Panc1 (cell line): Measurements from ENCODE around the gene POU3F1. TPM values are rescaled to one million over a fixed set of nuclear protein-coding genes. Genes with fewer than 3 reads are reported as not detected.

ENCODE experiments used
- ATAC-seq: fragments of 200-7000 bp; cut with Tn5 transposase; 2 replicates; pipeline ENCODE4 v1.9.1; 2020; ENCODE audit warnings: mild to moderate bottlenecking, moderate library complexity
- BruUV-seq: library from RNA; stranded (reverse); fragments of 400-500 nt; replicated peaks from 2 replicates; lab custom pipeline; 2021; lab: Mats Ljungman, UMichigan
- CTCF ChIA-PET: fragments of 300-600 bp; sonication (Branson Sonifier 250); formaldehyde crosslinking; loops from one replicate; lab custom pipeline; 2022; ENCODE audit warnings: antibody characterized with exemption; lab: Charles Lee
- POLR2A ChIA-PET: fragments of 300-600 bp; sonication (Branson Sonifier 250); formaldehyde crosslinking; loops from one replicate; lab custom pipeline; 2022; ENCODE audit warnings: antibody characterized with exemption; lab: Charles Lee
- DNase-seq: peaks from one replicate; pipeline ENCODE4 v3.0.0-alpha.2; 2010; ENCODE audit warnings: low read depth, low spot score
- H3K27ac ChIP-seq: 2 replicates; pipeline ENCODE4 v1.5.1; 2011; ENCODE audit warnings: mild to moderate bottlenecking, low read length, inconsistent platforms
- H3K27me3 ChIP-seq: fragments of 200-500 bp; sonication (Bioruptor generic); 2 replicates; pipeline ENCODE4 v1.6.0; 2014; ENCODE audit warnings: low read length, inconsistent platforms; ENCODE audit not compliant: control insufficient read depth, insufficient read depth
- H3K36me3 ChIP-seq: fragments of 200-500 bp; sonication (Bioruptor generic); 2 replicates; pipeline ENCODE4 v1.5.1; 2014; ENCODE audit warnings: inconsistent platforms, mild to moderate bottlenecking, low read length, moderate library complexity; ENCODE audit not compliant: control insufficient read depth, insufficient read depth
- H3K4me1 ChIP-seq: 2 replicates; pipeline ENCODE4 v1.5.1; 2011; ENCODE audit warnings: inconsistent platforms, mild to moderate bottlenecking, low read length, moderate library complexity; ENCODE audit not compliant: control insufficient read depth, insufficient read depth
- H3K4me3 ChIP-seq, 2 experiments: 2 replicates each; pipeline ENCODE4 v1.5.1; 2011 to 2012; ENCODE audit warnings: low read depth in 2 of 2, low read length in 2 of 2, mild to moderate bottlenecking in 2 of 2, inconsistent platforms in 1 of 2, moderate library complexity in 1 of 2
- H3K9me3 ChIP-seq: fragments of 200-500 bp; sonication (Bioruptor generic); 2 replicates; pipeline ENCODE4 v1.5.1; 2014; ENCODE audit warnings: low read depth, mild to moderate bottlenecking, inconsistent platforms, low read length, moderate library complexity; ENCODE audit not compliant: control insufficient read depth, insufficient read depth
- CTCF ChIP-seq: fragments of 450-650 bp; IDR thresholded peaks from 2 replicates; pipeline ENCODE4 v1.5.1; 2017; ENCODE audit warnings: mild to moderate bottlenecking
- POLR2AphosphoS5 ChIP-seq: IDR thresholded peaks from 2 replicates; pipeline ENCODE4 v1.6.1; 2012; ENCODE audit warnings: mild to moderate bottlenecking, low read depth, low read length, moderate library complexity
- SIN3A ChIP-seq: IDR thresholded peaks from 2 replicates; pipeline ENCODE4 v1.6.1; 2012; ENCODE audit warnings: low read depth, mild to moderate bottlenecking, low read length, moderate library complexity, borderline replicate concordance; ENCODE audit not compliant: insufficient read depth
- TCF7L2 ChIP-seq: IDR thresholded peaks from 2 replicates; pipeline ENCODE4 v1.6.1; 2011; ENCODE audit warnings: mild to moderate bottlenecking, low read depth, low read length, inconsistent platforms
- in situ Hi-C: cut with HindIII; loops from 2 replicates; pipeline ENCODE4 v1.10.0; 2016; ENCODE audit warnings: low sequenced_read_pairs, low pct_unique_long_range_greater_than_20kb
- intact Hi-C: fragments of 100-400 bp; cut with micrococcal nuclease; formaldehyde crosslinking; loops from one replicate; pipeline ENCODE4 v1.10.0; 2022; ENCODE audit not compliant: unreplicated experiment
- total RNA-seq: library from RNA; stranded (reverse); gene quantifications from one replicate; pipeline ENCODE4 v1.2.1, GENCODE V29; 2021; ENCODE audit not compliant: unreplicated experiment
- TF ChIP-seq, protein P1 (sequence below), 2 experiments: IDR thresholded peaks; 2 replicates each; pipeline ENCODE4 v1.6.1; 2011 to 2012; ENCODE audit warnings: low read depth in 2 of 2, control low read depth in 1 of 2, low read length in 1 of 2, mild to moderate bottlenecking in 1 of 2, moderate library complexity in 1 of 2; ENCODE audit not compliant: insufficient read depth in 1 of 2

POU3F1 gene
- total RNA-seq, 1 experiment from 2014 or later: 0.08 TPM

GRCh38 chr1:38063616-38064015 is 17.0 kb upstream of the POU3F1 start:
- BruUV-seq: no TSS peak
- ATAC-seq: no peak
- no peaks in the 10 kb centered on the region for H3K9me3 ChIP-seq
- H3K4me3 ChIP-seq: no peak overlapping the region
- in situ Hi-C loops (no loop called here), intact Hi-C loops (no loop called here)
- no peak for DNase-seq
- no peaks in the 10 kb centered on the region for H3K36me3 ChIP-seq
- no peaks in the 10 kb centered on the region for H3K4me1 ChIP-seq
- ChIA-PET POLR2A (interaction anchor here (1.3 kb wide), 1 partner anchor 17 kb away, joined by 4 read pairs; the partner anchor contains the start of gene POU3F1), CTCF (interaction anchor here (0.5 to 1.8 kb wide), 2 partner anchors 8 to 46 kb away, joined by 4 to 5 read pairs; no protein-coding TSS in a partner anchor)
- no peak for TF ChIP-seq CTCF
- no peak for TF ChIP-seq TCF7L2
- no peak for TF ChIP-seq SIN3A
- TF ChIP-seq, protein P1, sequence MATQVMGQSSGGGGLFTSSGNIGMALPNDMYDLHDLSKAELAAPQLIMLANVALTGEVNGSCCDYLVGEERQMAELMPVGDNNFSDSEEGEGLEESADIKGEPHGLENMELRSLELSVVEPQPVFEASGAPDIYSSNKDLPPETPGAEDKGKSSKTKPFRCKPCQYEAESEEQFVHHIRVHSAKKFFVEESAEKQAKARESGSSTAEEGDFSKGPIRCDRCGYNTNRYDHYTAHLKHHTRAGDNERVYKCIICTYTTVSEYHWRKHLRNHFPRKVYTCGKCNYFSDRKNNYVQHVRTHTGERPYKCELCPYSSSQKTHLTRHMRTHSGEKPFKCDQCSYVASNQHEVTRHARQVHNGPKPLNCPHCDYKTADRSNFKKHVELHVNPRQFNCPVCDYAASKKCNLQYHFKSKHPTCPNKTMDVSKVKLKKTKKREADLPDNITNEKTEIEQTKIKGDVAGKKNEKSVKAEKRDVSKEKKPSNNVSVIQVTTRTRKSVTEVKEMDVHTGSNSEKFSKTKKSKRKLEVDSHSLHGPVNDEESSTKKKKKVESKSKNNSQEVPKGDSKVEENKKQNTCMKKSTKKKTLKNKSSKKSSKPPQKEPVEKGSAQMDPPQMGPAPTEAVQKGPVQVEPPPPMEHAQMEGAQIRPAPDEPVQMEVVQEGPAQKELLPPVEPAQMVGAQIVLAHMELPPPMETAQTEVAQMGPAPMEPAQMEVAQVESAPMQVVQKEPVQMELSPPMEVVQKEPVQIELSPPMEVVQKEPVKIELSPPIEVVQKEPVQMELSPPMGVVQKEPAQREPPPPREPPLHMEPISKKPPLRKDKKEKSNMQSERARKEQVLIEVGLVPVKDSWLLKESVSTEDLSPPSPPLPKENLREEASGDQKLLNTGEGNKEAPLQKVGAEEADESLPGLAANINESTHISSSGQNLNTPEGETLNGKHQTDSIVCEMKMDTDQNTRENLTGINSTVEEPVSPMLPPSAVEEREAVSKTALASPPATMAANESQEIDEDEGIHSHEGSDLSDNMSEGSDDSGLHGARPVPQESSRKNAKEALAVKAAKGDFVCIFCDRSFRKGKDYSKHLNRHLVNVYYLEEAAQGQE (IDR thresholded peaks at IDR 0.05; ENCODE audit: insufficient read depth in 1 of 2, low read depth in 2 of 2, low read length in 1 of 2): no peak
- TF ChIP-seq POLR2AphosphoS5: no peak
- H3K27ac ChIP-seq: no peak overlapping the region
- no peaks in the 10 kb centered on the region; the same call in 1 of the 2 replicates for H3K27me3 ChIP-seq

DNA sequence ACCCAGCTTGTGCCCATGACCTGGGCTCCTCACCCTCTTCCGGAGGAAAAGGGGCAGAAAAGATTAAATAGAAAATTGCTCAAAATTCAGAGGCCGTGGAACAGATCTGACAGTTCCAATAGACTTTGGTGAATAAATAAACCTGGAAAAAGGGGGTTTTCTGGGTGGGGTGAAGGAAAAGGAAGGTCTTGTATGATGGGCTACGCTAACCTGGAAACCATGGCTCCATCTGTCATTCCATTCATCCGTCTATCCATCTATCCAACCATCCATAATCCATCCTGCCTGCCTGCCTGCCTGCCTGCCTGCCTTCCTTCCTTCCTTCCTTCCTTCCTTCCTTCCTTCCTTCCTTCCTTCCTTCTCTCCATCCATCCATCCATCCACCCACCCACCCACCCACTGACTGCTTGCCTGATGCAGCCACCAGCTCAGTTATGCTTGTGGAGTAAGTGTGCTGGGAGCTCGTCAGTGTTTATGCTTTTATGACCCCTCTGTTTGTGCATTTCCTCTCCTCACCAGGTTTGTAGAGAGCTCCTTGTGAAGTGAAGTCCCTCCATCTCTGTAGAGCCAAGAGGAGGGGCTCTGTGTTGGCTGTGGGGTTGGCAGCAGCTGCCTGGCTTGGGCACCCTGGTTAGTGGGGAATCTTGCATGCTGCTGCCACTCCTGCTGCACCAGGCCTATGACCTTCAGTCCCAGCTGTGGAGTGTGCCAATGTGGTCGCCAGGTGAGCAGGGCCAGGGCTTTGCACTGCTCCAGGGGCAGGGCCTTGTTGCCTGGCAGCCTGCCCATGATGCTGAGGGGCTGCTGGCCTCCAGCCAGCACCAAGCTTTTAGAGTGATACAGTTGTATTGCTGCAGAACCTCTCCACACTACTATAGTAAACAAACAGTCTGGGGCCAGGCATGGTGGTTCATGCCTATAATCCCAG is 16.0 kb upstream of the POU3F1 start:
- H3K27ac ChIP-seq: no peak overlapping the region
- no TSS peak for BruUV-seq
- no peaks in the 10 kb centered on the region for H3K4me1 ChIP-seq
- H3K9me3 ChIP-seq: no peaks in the 10 kb centered on the region
- H3K27me3 ChIP-seq: no peaks in the 10 kb centered on the region; the same call in 1 of the 2 replicates
- no peak for DNase-seq
- TF ChIP-seq SIN3A (no peak), CTCF (no peak), TCF7L2 (no peak), POLR2AphosphoS5 (no peak)
- TF ChIP-seq, protein P1 (IDR thresholded peaks at IDR 0.05; ENCODE audit: insufficient read depth in 1 of 2, low read depth in 2 of 2, low read length in 1 of 2): no peak
- no peak for ATAC-seq
- H3K4me3 ChIP-seq: no peak overlapping the region
- CTCF ChIA-PET: interaction anchor here (0.5 to 1.8 kb wide), 2 partner anchors 9 to 45 kb away, joined by 4 to 5 read pairs; no protein-coding TSS in a partner anchor
- H3K36me3 ChIP-seq: no peaks in the 10 kb centered on the region
- intact Hi-C loops: no loop called here
- POLR2A ChIA-PET: no interaction called here
- in situ Hi-C loops: no loop called here
